Vagina (tissue), 2 donors: Measurements from ENCODE around the gene NTSR1.

Experiments used
- CTCF ChIP-seq, 3 experiments: fragments of 450-650 bp in 2 of 3; fragments of 200-600 bp in 1 of 3; sonication (generic) in 1 of 3; IDR thresholded peaks; one replicate each; pipeline ENCODE4 v1.5.1; 2017 to 2019; ENCODE audit warnings: antibody characterized with exemption in 3 of 3, mild to moderate bottlenecking in 2 of 3, moderate library complexity in 2 of 3
- POLR2A ChIP-seq, 2 donors: fragments of 450-650 bp; IDR thresholded peaks; one replicate each; pipeline ENCODE4 v1.6.1; 2017; ENCODE audit warnings: antibody characterized with exemption in 2 of 2, mild to moderate bottlenecking in 2 of 2, moderate library complexity in 2 of 2
- POLR2AphosphoS5 ChIP-seq, 2 donors: sonication (generic); formaldehyde crosslinking; IDR thresholded peaks; one replicate each; pipeline ENCODE4 v1.9.0; 2017; ENCODE audit warnings: antibody characterized with exemption in 2 of 2, mild to moderate bottlenecking in 2 of 2, low read depth in 1 of 2; ENCODE audit not compliant: insufficient read depth in 1 of 2

DNA sequence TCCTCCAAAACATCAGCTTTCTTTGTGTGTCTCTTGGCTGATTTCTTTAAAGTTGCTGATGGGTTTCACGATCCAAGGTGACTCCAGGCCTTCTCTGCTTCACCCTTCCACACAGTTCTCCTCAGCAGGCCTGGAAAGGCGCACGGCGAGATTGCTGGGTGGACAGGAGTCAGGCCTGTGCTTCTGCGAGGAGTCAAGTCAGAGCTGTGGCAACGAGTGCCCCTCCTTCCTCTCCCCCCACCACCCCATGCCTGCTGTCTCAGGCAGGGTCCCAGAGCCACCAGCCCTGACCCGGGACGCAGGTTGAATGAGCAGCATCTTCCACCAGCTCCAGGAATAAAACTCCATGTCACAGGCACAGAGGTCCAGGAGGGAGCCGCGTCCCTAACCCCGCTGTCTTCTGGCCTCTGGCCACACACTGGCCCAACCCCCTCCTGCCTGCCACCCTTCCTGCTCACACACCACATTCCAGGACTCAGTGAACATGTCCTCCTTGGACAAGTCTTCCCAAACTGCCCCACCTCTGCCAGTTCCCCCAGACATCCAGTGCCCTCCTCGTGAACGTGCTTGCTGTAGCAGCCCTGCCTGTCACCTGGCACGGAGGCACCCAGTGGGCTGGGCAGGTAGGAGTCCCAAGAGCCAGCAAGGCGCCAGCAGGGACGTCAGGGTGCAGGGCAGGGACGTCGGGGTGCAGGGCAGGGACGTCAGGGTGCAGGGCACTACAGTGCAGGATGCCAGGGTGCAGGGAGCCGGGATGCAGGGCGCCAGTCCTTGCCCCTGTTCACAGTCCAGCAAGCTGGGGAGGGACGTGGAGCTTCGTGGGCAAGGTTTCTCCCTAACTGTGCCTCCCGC is 7.2 kb upstream of the NTSR1 start:
- TF ChIP-seq CTCF (IDR thresholded peaks at IDR 0.05) (no peak), POLR2A (IDR thresholded peaks at IDR 0.05) (no peak), POLR2AphosphoS5 (IDR thresholded peaks at IDR 0.05; ENCODE audit: insufficient read depth in 1 of 2, low read depth in 1 of 2) (no peak)
